Measurements from ENCODE around the gene RERE.

DNA sequence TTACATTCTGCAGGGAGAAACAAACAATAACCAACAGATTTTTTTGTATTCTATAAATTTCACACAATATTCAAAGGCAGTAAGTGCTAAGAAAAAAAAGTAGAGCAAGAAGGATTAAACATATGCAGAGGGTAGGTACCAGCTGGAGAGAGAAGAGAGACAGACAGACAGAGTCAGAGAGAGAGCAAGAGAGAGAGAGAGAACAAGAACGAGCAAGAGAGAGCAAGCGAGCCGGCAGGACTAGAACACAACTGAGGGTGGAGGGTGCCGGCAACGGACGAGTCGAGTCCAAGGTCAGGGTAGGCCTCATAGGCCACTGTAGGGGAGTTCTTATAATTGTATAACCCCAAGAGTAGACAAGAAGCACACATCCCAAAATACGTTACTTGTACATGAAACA is 97.1 kb downstream of the RERE start:
- no peak for TF ChIP-seq CTCF (IDR thresholded peaks at IDR 0.05; ENCODE audit: poor library complexity)
- TF ChIP-seq EZH2phosphoT487 (IDR thresholded peaks at IDR 0.05; ENCODE audit: low read depth, severe bottlenecking, unreplicated experiment) = no peak

Measured in hepatocyte (in vitro differentiated cells).